GM18517 (cell line): ENCODE measurements around the gene SUPT20H.
A peak's percentile ranks its signal among the peaks of the same experiment; 100 is the strongest.
"Not testable (repeated sequence)": the region's sequence is repeated elsewhere in the genome, so short reads cannot be mapped to it uniquely, and the experiment has no call there.

Experiments
- ATAC-seq: cut with Tn5 transposase; IDR thresholded peaks from one replicate; pipeline ENCODE4 v1.9.1; 2021; ENCODE audit warnings: mild to moderate bottlenecking, moderate library complexity; ENCODE audit not compliant: unreplicated experiment

The SUPT20H gene

GRCh38 chr13:37070145-37070695 is 10.7 kb upstream of the SUPT20H start:
- no peak for ATAC-seq

DNA sequence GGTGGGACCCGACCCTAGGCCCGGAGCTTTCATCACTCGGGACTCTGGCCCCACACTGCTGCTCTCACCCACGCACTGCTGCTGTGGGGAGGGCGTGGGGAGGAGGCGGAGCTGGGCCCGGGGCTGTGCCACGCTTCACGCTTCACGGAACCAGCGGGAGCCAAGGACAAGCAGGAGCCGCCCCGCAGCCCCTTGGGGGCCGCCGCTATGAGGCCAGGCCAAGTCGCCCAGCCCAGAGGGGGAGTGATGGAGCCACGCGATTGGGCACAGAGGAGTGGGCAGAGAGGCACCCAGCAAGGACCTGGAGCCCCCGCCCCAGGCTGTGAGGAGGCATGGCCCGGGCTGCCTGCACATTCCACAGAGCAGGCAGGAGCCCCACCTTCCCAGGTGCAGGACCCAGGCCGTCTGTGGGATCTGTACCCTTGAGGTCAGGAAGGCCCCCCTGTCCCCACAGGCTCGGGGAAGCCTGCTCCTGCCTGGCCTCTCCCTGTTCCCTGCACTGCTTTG is 10.2 kb upstream of the SUPT20H start:
- no peak for ATAC-seq

- ATAC-seq: no peak
Measured at GRCh38 chr13:37068962-37069361, 9.5 kb upstream of the SUPT20H start.

DNA sequence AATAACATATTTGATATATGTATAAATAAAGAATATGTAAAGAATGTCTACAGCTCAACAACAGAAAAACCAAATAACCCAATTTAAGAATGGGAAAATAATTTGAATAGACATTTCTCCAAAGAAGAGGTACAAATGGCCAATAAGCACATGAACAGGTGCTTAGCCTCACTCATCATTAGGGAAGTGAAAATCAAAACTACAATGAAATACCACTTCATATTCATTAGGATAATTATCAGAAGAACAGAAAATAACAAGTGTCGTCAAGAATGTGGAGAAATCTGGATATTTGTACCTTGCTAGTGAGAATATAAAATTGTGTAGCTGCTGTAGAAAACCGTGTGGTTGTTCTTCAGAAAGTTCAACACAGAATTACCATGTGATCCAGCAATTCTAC is 8.4 kb upstream of the SUPT20H start:
- ATAC-seq: peak; percentile 66

DNA sequence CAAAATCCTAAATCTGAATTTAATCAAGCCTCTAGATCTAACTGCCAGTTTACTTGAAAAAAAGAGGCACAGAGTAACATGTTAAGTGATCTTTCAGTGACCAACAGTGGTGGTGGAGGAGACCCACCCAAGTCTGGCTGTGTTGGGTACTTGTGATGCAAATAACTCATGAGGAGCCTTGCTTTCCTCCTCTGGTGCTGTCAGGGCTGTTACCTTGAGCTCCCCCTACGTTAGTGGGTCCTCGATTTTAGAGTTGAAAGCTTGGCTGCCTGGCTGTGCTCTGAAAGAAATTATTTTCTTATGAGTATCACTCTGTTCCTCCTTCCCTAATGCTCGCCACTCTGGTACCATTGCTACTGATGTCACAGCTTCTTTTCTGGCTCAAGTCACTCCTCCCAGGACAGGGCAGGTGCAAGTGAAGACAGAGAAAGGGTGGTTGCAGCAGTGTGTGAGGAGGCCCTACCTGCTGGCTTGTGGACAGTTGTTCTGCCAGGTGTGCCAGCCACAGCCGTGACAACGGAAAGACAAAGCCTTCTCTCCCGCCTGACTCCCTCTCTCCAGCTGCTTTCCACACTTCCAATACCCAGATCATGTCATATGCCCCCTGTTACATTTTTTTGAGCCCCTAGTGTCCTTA is 6.5 kb upstream of the SUPT20H start:
- no peak for ATAC-seq

GRCh38 chr13:37059848-37060192 is 332 bp upstream of the SUPT20H start:
- ATAC-seq: peak; percentile 40

DNA sequence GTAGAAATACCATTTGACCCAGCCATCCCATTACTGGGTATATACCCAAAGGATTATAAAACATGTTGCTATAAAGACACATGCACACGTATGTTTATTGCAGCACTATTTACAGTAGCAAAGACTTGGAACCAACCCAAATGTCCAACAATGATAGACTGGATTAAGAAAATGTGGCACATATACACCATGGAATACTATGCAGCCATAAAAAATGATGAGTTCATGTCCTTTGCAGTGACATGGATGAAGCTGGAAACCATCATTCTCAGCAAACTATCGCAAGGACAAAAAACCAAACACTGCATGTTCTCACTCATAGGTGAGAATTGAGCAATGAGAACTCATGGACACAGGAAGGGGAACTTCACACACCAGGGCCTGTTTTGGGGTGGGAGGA is 3.3 kb downstream of the SUPT20H start:
- ATAC-seq: not testable (repeated sequence)

- not testable (repeated sequence) for ATAC-seq
Measured at GRCh38 chr13:37053111-37053510, 6.4 kb downstream of the SUPT20H start.

- no peak for ATAC-seq
Measured at GRCh38 chr13:37049810-37050209, 9.7 kb downstream of the SUPT20H start.

- no peak for ATAC-seq
Measured at GRCh38 chr13:37047846-37048245, 11.6 kb downstream of the SUPT20H start.

DNA sequence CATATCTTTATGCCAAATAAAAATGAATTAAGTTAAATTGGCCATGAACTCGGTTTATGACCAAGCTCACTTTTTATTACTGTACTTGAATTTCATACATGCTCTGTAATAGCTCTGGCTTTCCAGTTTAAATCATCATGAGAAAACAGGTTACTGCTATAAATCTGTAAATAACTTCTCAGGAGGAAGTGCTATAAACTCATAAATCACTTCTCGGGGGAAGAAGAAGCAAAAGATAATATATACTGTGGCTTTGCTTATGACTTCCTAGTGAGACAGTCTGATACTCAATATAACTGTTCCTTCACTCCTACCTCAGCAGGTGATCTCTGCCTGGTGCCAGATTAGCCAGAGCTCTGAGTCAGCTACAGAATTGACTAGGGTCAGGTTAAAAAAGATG is 12.5 kb downstream of the SUPT20H start:
- no peak for ATAC-seq

- ATAC-seq: no peak
Measured at GRCh38 chr13:37046062-37046461, 13.4 kb downstream of the SUPT20H start.

DNA sequence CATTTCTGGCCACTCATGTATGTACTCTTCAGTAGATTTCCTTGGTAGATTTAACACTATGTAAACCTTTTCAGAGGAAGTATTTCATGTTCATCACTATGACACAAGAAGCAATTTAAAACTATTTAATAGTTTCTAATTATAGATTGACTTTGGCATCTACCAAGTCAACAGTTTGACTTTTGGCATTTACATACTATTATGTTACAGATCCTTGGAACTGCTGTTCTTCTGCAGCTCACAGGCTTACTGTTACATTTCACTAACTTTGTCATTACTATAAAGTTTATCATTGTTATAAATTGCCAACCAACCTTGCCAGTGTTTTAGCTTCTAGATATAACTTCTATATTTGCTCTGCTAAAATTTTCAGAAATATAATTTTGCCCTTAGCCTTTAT is 18.7 kb downstream of the SUPT20H start:
- no peak for ATAC-seq

DNA sequence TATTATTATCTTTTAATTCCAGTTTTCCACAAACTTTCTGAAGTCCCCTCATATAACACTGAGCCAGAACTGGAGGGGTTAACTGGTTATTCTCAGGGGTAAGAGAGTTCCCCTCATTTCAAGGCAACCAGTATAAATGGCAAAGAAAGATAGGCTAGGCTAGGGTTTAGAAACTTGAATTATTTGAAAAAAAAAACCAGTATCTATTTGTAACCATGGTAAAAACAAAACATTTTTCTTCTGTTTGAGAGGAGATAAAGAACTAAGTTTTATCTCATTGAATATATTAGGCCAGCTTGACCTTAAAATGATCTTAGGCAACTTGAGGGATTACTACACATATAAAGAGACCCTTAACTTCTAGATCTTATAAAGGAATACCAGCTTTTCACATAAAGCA is 19.6 kb downstream of the SUPT20H start:
- no peak for ATAC-seq

- no peak for ATAC-seq
Measured at GRCh38 chr13:37037241-37037640, 22.2 kb downstream of the SUPT20H start.

GRCh38 chr13:37029617-37030016 is 29.9 kb downstream of the SUPT20H start:
- ATAC-seq: no peak

DNA sequence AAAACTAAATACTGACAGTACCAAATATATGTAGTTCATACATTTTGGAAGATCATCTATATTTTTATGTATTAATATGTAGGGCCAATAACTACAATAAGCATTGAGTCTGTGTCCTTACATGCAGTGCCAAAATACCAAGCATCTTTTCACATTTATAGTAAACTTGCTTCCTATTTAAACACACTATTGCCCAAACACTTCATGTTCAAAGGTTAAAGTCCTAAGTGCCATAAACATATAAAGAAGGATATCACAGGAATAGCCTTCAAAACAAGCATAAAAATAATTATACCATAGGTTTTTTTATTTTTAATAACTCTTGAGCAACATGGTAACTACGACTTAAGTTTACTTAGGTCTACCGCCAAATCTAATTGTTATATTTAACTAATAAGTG is 31.8 kb downstream of the SUPT20H start:
- ATAC-seq: no peak

GRCh38 chr13:37026771-37027170 is 32.7 kb downstream of the SUPT20H start:
- ATAC-seq: no peak

DNA sequence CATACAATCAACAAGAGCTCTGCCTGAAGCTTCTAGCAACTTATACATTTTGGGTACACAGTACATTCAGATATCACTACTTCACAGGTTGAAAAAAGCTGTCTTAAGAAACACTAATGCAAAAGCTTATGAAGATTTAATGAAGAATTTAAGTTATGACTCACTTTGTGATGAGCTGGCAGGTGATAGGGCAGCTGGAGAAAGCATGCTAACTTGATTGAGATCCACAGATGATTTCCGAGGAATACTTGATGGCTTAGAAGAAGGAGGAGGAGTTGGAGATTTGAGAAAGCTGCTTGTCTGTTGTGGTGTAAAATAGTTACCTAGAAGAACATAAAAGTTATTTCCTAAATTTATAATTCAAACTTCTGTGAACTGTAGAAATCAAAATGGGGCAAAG is 35.6 kb downstream of the SUPT20H start:
- no peak for ATAC-seq

DNA sequence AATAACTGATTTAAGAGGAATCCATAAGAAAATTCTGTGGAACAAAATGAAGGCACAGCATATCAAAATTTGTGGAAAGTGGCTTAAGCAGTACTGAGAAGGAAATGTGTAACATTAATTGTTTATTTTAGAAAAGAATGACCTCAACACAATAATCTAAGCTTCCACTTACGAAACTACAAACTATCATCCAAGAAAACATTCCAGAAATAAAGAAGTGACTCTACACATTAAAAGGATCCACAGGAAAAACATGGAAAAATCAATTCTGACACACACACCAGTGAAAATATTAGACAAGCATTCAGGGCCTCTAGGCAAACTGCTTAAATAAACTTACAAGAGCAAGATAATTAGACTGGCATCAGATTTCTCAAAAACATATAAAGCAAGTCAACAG is 44.9 kb downstream of the SUPT20H start:
- ATAC-seq: no peak

- no peak for ATAC-seq
Measured at GRCh38 chr13:37011788-37012187, 47.7 kb downstream of the SUPT20H start.

- no peak for ATAC-seq
Measured at GRCh38 chr13:37011002-37011401, 48.5 kb downstream of the SUPT20H start.

DNA sequence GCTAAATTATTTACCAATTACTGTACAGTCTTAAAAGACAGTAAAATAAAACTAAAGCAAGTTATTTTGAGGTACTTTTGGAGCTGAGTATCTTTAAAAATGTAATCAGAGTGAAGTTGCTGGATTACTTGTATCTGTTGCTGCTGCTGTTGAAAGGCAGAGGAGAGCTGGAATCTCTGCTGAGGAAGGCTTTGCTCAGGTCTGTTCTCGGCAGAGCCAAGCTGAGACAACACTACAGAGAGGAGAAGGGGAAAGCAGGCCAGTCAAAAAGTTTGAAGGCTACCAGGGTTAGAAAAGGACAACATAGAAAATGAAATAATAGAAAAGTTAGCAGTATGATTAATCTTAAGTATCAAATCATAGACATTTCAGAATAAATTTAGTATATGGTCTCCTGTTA is 49.1 kb downstream of the SUPT20H start:
- no peak for ATAC-seq
